Fibroblast of skin of left biceps (primary cell): Measurements from ENCODE around the gene CORO7.

ENCODE experiments used
- DNase-seq, 2 experiments: peaks; one replicate each; pipeline ENCODE4 v3.0.0-alpha.2; 2013; ENCODE audit warnings: low read depth in 2 of 2

CORO7 gene

GRCh38 chr16:4384509-4384942, 31.9 kb downstream of the CORO7 start:
- DNase-seq: no peak

GRCh38 chr16:4383591-4384444, 32.6 kb downstream of the CORO7 start:
- DNase-seq: no peak

- no peak for DNase-seq
These were observed 33.5 kb downstream of the CORO7 start for GRCh38 chr16:4382795-4383357.

GRCh38 chr16:4381935-4382794, 34.2 kb downstream of the CORO7 start:
- DNase-seq: no peak

GRCh38 chr16:4381072-4381934, 35.1 kb downstream of the CORO7 start:
- DNase-seq: no peak

GRCh38 chr16:4380119-4381063, 36.0 kb downstream of the CORO7 start:
- no peak for DNase-seq

- no peak for DNase-seq
These were observed 37.3 kb downstream of the CORO7 start for GRCh38 chr16:4378999-4379690.

GRCh38 chr16:4378161-4378666, 38.2 kb downstream of the CORO7 start:
- DNase-seq: no peak

- no peak for DNase-seq
These were observed 38.7 kb downstream of the CORO7 start for GRCh38 chr16:4377573-4378154.

GRCh38 chr16:4376893-4377572, 39.4 kb downstream of the CORO7 start:
- no peak for DNase-seq

- no peak for DNase-seq
These were observed 40.1 kb downstream of the CORO7 start for GRCh38 chr16:4376126-4376892.

- no peak for DNase-seq
These were observed 40.7 kb downstream of the CORO7 start for GRCh38 chr16:4375717-4376116.

- DNase-seq: peak; percentile 95 to 96
These were observed 42.3 kb downstream of the CORO7 start for GRCh38 chr16:4373909-4374742.

GRCh38 chr16:4373356-4373908, 43.0 kb downstream of the CORO7 start:
- DNase-seq: no peak

- DNase-seq: no peak
These were observed 43.6 kb downstream of the CORO7 start for GRCh38 chr16:4372578-4373355.
